Cerebellar cortex (tissue), 1 donor: Measurements from ENCODE around the gene CDNF.
"Not testable (repeated sequence)": the region's sequence is repeated elsewhere in the genome, so short reads cannot be mapped to it uniquely, and the experiment has no call there.

Experiments used
- DNase-seq: peaks from one replicate; pipeline ENCODE4 v3.0.0-alpha.2; 2015; ENCODE audit warnings: low spot score

Gene CDNF

DNA sequence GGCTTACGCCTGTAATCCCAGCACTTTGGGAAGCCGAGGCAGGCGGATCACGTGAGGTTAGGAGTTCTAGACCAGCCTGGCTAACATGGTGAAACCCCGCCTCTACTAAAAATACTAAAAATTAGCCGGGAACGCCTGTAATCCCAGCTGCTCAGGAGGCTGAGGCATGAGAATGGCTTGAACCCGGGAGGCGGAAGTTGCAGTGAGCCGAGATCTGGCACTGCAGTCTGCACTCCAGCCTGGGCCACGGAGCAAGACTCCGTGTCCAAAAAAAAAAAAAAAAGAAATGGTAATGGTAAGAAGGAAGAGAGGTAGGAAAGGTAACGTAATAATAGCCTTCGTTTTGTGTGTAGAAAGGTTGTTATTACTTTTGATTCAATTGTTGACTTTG is 1.5 kb upstream of the CDNF start:
- no peak for DNase-seq

GRCh38 chr10:14838582-14839304 is 906 bp upstream of the CDNF start:
- no peak for DNase-seq

DNA sequence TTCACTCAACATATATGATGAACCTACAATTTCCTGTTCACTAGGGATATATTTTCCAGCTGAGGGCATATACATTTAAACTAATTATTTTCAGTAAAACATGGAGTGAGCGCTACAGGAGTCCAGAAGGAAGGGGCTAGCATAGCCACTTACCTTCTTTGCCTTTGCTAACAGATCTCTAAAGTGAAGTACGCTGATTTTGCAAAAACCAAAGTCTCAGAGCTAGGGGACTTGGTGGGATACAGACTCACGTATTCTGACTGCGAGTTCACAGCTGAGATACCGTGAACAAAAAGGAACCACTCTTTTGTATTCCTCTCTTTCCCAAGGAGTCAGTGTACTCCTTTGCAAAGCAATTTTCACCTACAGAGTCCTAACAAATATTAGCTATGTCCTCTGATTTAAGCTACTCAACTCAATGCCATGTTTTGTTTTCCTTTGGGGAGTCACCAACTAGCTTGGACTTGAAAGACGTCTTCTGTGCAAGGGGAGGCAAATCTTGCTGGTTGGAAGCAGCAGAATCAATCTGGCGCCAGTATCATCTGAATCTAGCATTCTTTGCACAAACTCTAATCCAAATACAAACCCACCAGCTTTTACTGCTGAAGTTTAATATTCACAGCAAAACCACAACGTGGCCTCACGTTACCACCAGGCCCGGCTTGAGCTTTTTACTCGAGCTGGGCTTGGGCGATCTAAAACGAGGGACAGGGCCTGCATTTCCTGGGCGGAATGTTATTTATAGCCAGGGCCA is 657 bp downstream of the CDNF start:
- no peak for DNase-seq

DNA sequence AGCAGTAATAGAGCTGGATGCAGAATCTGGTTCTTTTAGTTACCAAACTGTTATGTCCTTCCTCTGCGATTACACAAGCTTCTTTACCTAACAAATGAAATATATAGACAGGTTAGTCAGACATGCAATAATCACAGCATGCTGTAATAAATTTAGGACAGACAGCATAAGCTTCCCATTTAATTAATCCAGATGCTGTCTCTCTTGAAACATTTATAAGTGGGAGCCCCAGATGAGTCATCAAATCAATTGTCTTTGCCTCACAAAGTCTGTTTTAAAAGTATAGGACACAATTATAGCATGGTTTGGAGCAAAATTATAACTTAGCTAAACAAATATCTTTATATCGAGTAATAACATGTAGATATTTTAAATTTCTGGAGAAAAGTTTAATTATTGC is 1.6 kb downstream of the CDNF start:
- no peak for DNase-seq

GRCh38 chr10:14833106-14833505 is 4.7 kb downstream of the CDNF start:
- no peak for DNase-seq

GRCh38 chr10:14826076-14826829 is 11.6 kb downstream of the CDNF start:
- DNase-seq: no peak

GRCh38 chr10:14823966-14824365 is 13.9 kb downstream of the CDNF start:
- DNase-seq: no peak

- peak; percentile 78 for DNase-seq
Observed at GRCh38 chr10:14822879-14823755, 14.7 kb downstream of the CDNF start.

DNA sequence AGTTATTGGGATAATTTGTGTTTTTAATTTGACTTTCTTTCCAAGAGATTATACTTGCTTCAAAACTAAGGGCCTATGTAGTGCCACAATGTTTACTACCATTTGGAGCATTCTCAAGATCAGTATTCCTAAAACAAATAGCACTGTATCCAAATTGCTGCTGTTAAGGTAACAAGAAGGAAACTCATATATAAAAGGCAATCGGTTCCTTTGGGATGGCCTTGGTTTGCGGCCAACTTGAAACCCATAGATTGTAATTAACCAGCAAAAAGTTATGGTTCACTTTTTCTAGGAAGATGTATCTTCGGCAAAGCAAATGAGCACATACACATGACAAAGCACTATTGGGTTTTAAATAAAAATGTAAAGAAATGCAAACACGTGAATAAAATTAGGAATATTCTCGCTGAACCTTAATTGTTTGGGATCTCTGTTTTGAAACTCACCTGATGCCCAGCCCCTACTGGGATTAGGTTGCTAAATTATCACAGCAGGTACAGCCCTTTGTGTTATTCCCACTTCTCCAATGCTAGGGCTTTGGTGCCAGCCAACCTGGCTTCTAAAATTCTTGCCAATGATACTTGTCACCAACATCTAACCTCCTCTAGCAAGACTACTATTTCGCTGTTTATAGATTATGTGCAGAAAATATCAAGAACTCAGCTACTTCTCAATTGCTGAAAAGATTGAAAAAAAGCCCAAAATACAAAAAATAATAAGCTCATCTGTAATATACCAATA is 16.0 kb downstream of the CDNF start:
- DNase-seq: peak; percentile 64

DNA sequence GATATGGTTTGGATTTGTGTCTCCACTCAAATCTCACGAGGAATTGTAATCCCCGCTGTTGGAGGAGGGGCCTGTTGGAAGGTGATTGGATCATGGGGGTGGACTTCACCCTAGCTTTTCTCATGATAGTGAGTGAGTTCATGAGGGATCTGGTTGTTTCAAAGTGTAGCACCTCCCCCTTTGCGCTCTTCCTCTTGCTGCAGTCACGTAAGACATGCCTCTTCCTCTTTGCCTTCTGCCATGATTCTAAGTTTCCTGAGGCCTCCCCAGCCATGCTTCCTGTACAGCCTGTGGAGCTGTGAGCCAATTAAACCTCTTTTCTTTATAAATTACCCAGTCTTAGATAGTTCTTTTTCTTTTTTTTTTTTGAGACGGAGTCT is 17.1 kb downstream of the CDNF start:
- DNase-seq: no peak

DNA sequence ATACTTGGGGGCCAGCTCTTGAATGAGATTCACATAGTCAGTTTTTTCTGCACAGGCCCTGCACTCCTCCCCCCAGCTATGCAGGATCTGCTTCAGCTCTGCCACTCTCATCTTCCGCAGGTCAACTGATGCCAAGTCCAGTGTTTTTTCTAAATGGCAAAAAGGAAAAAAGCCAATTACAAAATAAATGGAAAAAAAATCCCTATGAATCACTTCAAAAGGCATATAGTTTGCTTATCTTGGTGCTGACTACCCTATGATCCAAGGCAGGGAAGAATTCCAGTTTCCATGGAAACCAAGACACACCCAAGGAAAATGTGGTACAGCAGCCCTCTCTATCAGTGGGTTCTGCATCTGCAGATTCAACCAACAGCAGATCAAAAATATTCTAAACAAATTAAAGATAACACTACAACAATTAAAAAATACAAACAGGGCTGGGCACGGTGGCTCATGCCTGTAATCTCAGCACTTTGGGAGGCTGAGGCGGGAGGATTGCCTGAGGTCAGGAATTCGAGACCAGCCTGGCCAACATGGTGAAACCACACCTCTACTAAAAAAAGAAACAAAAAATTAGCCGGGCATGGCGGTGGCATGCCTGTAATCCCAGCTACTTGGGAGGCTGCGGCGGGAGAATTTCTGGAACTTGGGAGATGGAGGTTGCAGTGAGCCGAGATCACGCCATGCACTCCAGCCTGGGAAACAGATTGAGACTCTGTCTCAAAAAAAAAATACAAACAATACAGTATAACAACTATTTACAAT is 17.6 kb downstream of the CDNF start:
- no peak for DNase-seq

GRCh38 chr10:14816717-14817116 is 21.1 kb downstream of the CDNF start:
- DNase-seq: not testable (repeated sequence)

- DNase-seq: no peak
Observed at GRCh38 chr10:14815681-14816080, 22.2 kb downstream of the CDNF start.

- DNase-seq: no peak
Observed at GRCh38 chr10:14812271-14812670, 25.6 kb downstream of the CDNF start.

GRCh38 chr10:14810969-14811953 is 26.6 kb downstream of the CDNF start:
- DNase-seq: no peak

DNA sequence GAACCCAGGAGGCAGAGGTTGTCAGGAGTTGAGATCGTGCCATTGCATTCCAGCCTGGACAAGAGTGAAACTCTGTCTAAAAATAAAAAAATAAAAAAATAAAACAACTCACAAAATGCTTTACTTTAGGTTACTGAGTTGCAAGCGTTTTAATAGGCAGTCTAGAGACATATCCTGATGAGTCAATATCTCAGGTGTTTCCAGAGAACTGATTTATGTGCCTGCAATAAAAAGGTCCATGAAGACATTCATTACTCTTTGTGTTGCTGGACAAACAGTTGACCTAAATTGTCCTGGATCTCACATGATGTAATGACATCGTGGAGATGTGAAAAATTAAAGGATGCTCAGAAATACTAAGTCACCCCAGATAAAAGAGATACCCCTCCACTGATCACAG is 31.5 kb downstream of the CDNF start:
- no peak for DNase-seq

GRCh38 chr10:14803827-14804226 is 34.0 kb downstream of the CDNF start:
- DNase-seq: no peak

- DNase-seq: no peak
Observed at GRCh38 chr10:14801723-14802122, 36.1 kb downstream of the CDNF start.

DNA sequence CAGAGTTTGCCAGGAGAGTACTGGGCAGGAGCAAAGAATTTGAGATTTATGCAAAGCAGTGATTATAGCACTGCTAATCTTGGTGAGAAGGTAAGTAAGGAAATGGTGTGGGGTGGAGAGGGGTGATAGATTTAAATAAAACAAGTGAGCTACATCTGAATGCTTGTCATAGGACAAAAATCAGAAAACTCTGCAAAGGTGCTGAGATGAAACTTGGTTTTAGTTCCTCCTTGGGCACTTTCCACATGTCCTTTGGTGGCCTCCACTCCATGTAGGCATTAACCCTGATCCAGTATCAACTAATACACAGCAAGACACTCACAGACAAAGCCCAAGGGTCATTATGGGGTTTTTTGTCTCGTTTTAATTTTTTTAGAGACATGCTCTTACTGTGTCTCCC is 37.4 kb downstream of the CDNF start:
- no peak for DNase-seq
